Esophagus muscularis mucosa (tissue), 4 donors: ENCODE measurements around the gene CTTNBP2. TPM values are rescaled to one million over a fixed set of nuclear protein-coding genes. Genes with fewer than 3 reads are reported as not detected.

Experiments used
- DNase-seq: peaks from one replicate; pipeline ENCODE4 v3.0.0-alpha.2; 2017; ENCODE audit errors: extremely low spot score
- H3K27ac ChIP-seq, 4 donors: fragments of 200-600 bp; sonication (generic); replicated peaks in 1 of 4; 1 replicate in 3 of 4; 2 replicates in 1 of 4; pipeline ENCODE4 v1.5.1; 2016 to 2019; ENCODE audit warnings: mild to moderate bottlenecking in 1 of 4
- H3K27me3 ChIP-seq, 4 donors: fragments of 200-600 bp; sonication (generic); one replicate each; pipeline versions ENCODE4 v1.5.1 to v1.6.0; 2016 to 2019
- H3K36me3 ChIP-seq, 4 donors: fragments of 200-600 bp; sonication (generic); one replicate each; pipeline ENCODE4 v1.5.1; 2016 to 2019
- H3K4me1 ChIP-seq, 4 donors: fragments of 200-600 bp; sonication (generic); one replicate each; pipeline ENCODE4 v1.5.1; 2016 to 2019
- H3K4me3 ChIP-seq, 4 donors: fragments of 200-600 bp; sonication (generic); 1 replicate in 2 of 4; 2 replicates in 2 of 4; pipeline ENCODE4 v1.5.1; 2016 to 2019; ENCODE audit warnings: mild to moderate bottlenecking in 4 of 4, moderate library complexity in 1 of 4
- H3K9me3 ChIP-seq, 4 donors: fragments of 200-600 bp; sonication (generic); 1 replicate in 3 of 4; 2 replicates in 1 of 4; pipeline ENCODE4 v1.5.1; 2016 to 2019
- EP300 ChIP-seq: sonication (generic); formaldehyde crosslinking; IDR thresholded peaks from one replicate; pipeline ENCODE4 v1.6.1; 2017; ENCODE audit warnings: antibody characterized with exemption
- POLR2A ChIP-seq: fragments of 450-650 bp; IDR thresholded peaks from one replicate; pipeline ENCODE4 v1.6.1; 2017; ENCODE audit warnings: antibody characterized with exemption, moderate library complexity, mild to moderate bottlenecking, low read depth
- POLR2AphosphoS5 ChIP-seq, 2 donors: sonication (generic); formaldehyde crosslinking; IDR thresholded peaks; one replicate each; pipeline ENCODE4 v1.6.1; 2017; ENCODE audit warnings: antibody characterized with exemption in 2 of 2
- WGBS: methylation state at CpG from one replicate; pipeline ENCODE4 v1.1.5; 2018; 5-methylcytosine and 5-hydroxymethylcytosine counted together
- intact Hi-C: fragments of 100-400 bp; cut with DNase I; formaldehyde crosslinking; loops from one replicate; pipeline ENCODE4 v1.15.1; 2023
- total RNA-seq, 4 donors: library from RNA; depleted of rRNA; stranded (reverse); fragments of >200 nt; gene quantifications; one replicate each; pipeline versions ENCODE4 v1.1.0 to v1.2.1, GENCODE V29; 2016
- TF ChIP-seq, protein P1 (sequence below), 3 experiments: fragments of 200-600 bp in 2 of 3; fragments of 450-650 bp in 1 of 3; sonication (generic) in 2 of 3; IDR thresholded peaks; one replicate each; pipeline ENCODE4 v1.5.1; 2017 to 2019; ENCODE audit warnings: antibody characterized with exemption in 3 of 3, mild to moderate bottlenecking in 2 of 3, moderate library complexity in 1 of 3

CTTNBP2 gene
- total RNA-seq, 4 donors from 2014 or later = 11.6 to 23.7 (median 13.7) TPM

DNA sequence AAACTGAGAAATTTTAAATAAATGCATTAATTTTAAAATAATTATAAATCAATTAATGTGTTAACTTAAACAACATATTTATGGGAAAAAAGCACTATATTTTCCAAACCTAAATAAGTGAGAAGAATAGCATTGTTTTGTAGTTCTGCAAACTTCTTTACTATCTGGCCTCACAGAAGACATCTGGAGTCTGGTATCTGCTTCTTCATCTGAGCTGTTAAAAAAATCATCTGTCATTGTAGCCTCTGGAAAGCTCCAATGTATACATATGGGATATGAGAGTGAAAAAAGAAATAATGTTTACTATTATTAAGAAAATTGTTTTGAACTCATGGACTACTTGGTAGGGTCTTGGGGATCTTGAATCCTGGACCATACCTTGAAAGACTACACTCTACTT is 32.2 kb downstream of the CTTNBP2 start:
- no peak overlapping the region for H3K4me3 ChIP-seq
- H3K4me1 ChIP-seq = no peaks in the 10 kb centered on the region
- no peak for DNase-seq
- H3K9me3 ChIP-seq = no peaks in the 10 kb centered on the region
- intact Hi-C loops = no loop called here
- TF ChIP-seq, protein P1, sequence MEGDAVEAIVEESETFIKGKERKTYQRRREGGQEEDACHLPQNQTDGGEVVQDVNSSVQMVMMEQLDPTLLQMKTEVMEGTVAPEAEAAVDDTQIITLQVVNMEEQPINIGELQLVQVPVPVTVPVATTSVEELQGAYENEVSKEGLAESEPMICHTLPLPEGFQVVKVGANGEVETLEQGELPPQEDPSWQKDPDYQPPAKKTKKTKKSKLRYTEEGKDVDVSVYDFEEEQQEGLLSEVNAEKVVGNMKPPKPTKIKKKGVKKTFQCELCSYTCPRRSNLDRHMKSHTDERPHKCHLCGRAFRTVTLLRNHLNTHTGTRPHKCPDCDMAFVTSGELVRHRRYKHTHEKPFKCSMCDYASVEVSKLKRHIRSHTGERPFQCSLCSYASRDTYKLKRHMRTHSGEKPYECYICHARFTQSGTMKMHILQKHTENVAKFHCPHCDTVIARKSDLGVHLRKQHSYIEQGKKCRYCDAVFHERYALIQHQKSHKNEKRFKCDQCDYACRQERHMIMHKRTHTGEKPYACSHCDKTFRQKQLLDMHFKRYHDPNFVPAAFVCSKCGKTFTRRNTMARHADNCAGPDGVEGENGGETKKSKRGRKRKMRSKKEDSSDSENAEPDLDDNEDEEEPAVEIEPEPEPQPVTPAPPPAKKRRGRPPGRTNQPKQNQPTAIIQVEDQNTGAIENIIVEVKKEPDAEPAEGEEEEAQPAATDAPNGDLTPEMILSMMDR (IDR thresholded peaks at IDR 0.05) = no peak
- TF ChIP-seq POLR2A (no peak), EP300 (no peak), POLR2AphosphoS5 (IDR thresholded peaks at IDR 0.05) (no peak)
- no peak overlapping the region for H3K27ac ChIP-seq
- no peaks in the 10 kb centered on the region for H3K36me3 ChIP-seq
- H3K27me3 ChIP-seq = no peaks in the 10 kb centered on the region

DNA sequence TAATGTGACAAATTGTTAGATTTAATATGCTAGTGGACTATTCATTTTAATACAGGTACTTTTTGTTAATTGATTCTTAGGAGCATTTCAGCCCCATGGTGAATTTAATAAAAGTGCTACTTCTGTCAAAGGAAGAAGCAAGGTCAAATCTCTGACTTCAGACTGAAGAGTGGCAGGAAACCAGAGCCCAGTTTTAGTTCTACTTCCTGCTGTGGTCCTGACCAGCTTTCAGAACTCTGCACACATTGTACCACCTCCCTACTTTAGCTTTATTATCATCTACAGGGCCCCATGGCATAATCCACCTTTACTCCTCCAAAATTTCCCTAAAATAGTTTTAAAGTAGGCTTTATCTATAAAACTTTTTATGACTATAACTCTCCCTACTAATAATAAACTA is 33.7 kb downstream of the CTTNBP2 start:
- Histone ChIP-seq H3K4me3 (no peak overlapping the region), H3K36me3 (no peaks in the 10 kb centered on the region), H3K9me3 (no peaks in the 10 kb centered on the region), H3K27ac (no peak overlapping the region), H3K4me1 (peaks cover 0 to 4% (median 0%) of the 10 kb centered on the region in 4 donors), H3K27me3 (no peaks in the 10 kb centered on the region)
- no peak for TF ChIP-seq POLR2AphosphoS5 (IDR thresholded peaks at IDR 0.05)
- no peak for TF ChIP-seq POLR2A
- TF ChIP-seq EP300 = no peak
- TF ChIP-seq, protein P1 (IDR thresholded peaks at IDR 0.05) = no peak
- DNase-seq = no peak
- intact Hi-C loops = no loop called here

DNA sequence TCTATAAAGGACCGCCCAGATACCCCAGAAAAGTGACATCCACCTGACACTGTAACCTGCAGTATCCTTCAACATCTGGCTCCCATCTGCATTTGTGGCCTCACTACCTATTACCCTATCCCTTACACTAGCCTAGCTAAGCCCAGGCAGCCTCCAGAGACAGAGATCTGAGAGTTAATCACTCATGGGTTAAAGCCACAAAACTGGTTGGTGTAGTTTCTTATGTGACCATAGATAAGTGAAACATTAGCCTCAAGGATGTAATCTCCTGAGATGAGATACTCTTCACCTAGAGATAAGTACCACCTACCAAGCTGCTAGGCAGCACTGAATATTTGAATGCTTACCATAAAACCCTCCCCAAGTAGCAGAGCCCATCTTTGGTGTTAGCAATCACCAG is 35.4 kb downstream of the CTTNBP2 start:
- Histone ChIP-seq H3K9me3 (no peaks in the 10 kb centered on the region), H3K27ac (no peak overlapping the region), H3K27me3 (no peaks in the 10 kb centered on the region), H3K4me3 (no peak overlapping the region), H3K36me3 (no peaks in the 10 kb centered on the region), H3K4me1 (peaks cover 0 to 4% (median 0%) of the 10 kb centered on the region in 4 donors)
- 100% methylated on average over 1 of the region's 1 CpG for WGBS
- TF ChIP-seq POLR2AphosphoS5 (IDR thresholded peaks at IDR 0.05) (no peak), POLR2A (no peak), EP300 (no peak)
- TF ChIP-seq, protein P1 (IDR thresholded peaks at IDR 0.05) = no peak
- intact Hi-C loops = no loop called here
- no peak for DNase-seq

DNA sequence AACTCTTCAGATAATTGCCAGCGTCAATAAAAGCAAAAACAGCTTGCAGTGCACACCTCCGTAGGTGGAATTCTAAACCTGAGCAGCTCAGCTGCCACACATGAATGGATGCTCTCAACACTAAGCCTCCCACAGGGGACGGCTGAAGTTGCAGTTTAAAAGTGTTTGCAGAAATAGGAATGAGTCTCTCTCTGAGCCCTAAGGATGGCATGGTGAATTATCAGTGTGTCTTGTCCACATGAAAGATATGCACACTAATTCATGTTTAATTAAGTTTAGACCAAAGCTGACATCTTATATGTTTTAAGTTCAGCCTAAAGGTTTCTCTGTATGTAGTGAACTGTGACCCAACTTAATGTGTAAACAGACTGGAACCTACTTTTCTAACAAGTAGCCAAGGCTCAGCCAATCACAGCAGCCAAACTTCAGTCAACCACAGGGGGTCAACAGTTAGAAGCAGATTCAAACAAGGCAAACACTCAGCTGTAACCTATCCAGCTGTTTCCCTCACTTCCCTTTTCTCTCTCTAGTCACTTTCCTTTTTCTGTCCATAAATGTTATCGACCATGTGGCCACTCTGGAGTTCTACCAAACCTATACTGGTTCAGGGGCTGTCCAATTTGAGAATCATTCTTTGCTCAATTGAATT is 38.1 kb downstream of the CTTNBP2 start:
- DNase-seq = no peak
- intact Hi-C loops = no loop called here
- H3K27me3 ChIP-seq = no peaks in the 10 kb centered on the region
- WGBS = 59% methylated on average over 4 of the region's 4 CpGs
- H3K36me3 ChIP-seq = no peaks in the 10 kb centered on the region
- no peaks in the 10 kb centered on the region for H3K9me3 ChIP-seq
- H3K4me3 ChIP-seq = no peak overlapping the region
- H3K4me1 ChIP-seq = peaks cover 1 to 19% (median 15%) of the 10 kb centered on the region in 4 donors
- TF ChIP-seq, protein P1 (IDR thresholded peaks at IDR 0.05) = no peak
- TF ChIP-seq POLR2AphosphoS5 (IDR thresholded peaks at IDR 0.05) = no peak
- TF ChIP-seq EP300 = no peak
- TF ChIP-seq POLR2A = no peak
- H3K27ac ChIP-seq = no peak overlapping the region
